GM19328 (cell line): ENCODE data around the gene TNF.
"Not testable (repeated sequence)": the region's sequence is repeated elsewhere in the genome, so short reads cannot be mapped to it uniquely, and the experiment has no call there.

Experiments used
- ATAC-seq: cut with Tn5 transposase; IDR thresholded peaks from one replicate; pipeline ENCODE4 v1.9.1; 2021; ENCODE audit warnings: mild to moderate bottlenecking, moderate library complexity; ENCODE audit not compliant: unreplicated experiment

Gene TNF

GRCh38 chr6:31543639-31544038 lies 31.7 kb upstream of the TNF start:
- no peak for ATAC-seq

DNA sequence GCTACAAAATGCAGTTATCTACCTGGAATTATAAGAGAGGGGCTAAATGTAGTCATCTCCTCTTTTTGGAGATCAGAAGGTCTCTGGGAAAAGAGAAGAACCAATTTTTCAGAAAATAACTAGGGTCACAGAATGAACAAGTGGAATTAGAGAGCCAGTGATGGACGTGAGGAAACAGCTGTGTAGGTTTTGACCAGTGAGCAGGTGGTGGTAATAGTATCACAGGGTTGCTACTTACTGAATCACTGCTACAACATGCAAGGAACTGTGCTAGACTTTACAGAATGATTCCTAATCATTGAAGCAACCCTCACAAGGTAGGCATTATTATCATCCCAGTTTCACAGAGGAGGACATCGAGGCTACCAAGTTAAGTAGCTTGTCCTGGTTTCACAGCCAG lies 30.7 kb upstream of the TNF start:
- ATAC-seq = no peak

- no peak for ATAC-seq
Measured at GRCh38 chr6:31545291-31545690, 30.1 kb upstream of the TNF start.

GRCh38 chr6:31546339-31546957 lies 28.9 kb upstream of the TNF start, which contains the start of gene ATP6V1G2:
TSS of gene ATP6V1G2 (minus strand) at chr6:31546608. CDS start at chr6:31546559, 49 bp downstream.
- no peak for ATAC-seq

DNA sequence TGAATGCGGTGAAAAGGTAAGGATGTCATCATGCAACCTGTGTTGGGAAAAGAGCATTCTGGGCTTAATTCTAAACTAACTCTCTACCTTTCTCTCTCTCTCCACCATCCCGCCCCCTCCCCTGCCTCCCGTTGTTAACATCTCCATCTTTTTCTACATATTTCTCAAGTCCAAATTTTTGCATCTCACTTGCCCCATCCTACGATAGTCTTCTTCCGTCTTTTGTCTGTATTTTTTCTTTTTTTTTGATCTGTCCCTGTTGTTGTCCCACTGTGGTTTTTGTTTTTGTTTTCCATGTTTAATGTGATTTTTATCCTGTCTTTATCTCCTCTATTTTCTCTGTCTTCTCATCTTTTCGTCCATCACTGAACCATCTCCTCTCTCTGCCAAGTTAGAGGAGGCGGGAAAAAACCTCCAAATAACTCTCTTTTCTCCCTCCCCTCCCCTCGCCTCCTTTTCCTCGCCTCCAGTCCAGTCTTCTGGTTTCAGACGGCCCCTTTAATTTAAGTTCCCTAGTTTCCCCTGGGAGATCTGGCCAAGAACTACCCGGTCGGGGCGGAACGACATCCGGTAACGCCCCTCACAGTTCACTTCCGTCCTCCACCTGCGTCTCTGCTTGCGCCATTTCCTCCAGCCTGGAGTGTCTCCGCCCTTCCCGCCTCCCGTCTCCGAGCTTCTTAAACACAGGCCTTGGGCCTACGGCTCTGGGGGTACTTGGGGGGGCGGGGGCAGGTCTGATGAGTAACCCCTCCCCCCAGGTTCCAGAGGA lies 28.2 kb upstream of the TNF start, which contains the start of gene NFKBIL1:
Gene NFKBIL1 (plus strand): TSS at position 651 of the 769 bp plus-strand sequence. CDS start 87 bp downstream, at position 738.
- peak; percentile 67 for ATAC-seq

DNA sequence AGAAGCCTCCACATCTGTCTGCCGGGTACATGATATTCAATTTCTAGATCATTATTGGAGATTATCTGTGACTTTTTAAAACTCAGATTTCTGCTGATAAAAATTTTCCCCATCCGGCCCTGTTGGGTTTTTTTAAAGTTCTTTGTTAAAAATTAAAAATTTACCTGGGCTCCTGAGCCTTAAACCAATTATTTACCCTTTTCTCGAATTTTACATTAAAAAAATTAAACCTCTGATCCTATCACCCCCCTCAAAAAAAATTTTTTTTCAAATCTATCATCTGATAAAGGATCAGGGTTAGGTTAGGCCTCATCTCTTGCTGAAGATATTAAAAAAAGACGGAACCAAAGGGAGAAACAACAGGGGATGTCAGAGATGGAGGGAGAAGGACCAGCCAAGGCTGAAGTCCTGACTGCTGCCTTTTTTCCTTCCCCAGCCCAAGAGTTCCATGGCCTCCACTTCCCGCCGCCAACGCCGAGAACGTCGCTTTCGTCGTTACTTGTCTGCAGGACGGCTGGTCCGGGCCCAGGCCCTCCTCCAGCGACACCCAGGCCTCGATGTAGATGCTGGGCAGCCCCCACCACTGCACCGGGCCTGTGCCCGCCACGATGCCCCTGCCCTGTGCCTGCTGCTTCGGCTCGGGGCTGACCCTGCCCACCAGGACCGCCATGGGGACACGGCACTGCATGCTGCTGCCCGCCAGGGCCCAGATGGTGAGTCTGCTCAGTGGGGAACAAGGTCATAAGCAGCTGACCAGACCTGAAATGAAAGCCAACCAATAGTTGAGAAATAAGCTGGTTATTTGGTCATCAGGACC lies 27.4 kb upstream of the TNF start:
- no peak for ATAC-seq

DNA sequence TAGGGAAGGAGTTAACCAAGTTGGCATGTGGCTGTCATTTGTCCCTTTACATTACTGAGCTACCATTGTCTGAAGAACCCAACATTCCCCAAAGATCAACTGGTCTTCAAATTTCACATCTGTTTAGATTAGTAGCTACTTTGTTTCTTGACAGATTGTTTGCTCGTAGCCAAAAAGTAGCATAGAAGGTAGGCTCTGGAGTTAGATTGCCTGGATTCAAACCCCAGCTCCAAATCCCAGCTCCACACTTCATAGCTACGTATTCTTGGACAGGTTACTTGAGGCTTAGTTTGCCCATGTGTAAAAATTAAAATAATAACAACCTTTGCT lies 26.9 kb upstream of the TNF start:
- no peak for ATAC-seq

- ATAC-seq = not testable (repeated sequence)
Measured at GRCh38 chr6:31551371-31551770, 24.0 kb upstream of the TNF start.

GRCh38 chr6:31556307-31556706 lies 19.1 kb upstream of the TNF start:
- ATAC-seq = no peak

DNA sequence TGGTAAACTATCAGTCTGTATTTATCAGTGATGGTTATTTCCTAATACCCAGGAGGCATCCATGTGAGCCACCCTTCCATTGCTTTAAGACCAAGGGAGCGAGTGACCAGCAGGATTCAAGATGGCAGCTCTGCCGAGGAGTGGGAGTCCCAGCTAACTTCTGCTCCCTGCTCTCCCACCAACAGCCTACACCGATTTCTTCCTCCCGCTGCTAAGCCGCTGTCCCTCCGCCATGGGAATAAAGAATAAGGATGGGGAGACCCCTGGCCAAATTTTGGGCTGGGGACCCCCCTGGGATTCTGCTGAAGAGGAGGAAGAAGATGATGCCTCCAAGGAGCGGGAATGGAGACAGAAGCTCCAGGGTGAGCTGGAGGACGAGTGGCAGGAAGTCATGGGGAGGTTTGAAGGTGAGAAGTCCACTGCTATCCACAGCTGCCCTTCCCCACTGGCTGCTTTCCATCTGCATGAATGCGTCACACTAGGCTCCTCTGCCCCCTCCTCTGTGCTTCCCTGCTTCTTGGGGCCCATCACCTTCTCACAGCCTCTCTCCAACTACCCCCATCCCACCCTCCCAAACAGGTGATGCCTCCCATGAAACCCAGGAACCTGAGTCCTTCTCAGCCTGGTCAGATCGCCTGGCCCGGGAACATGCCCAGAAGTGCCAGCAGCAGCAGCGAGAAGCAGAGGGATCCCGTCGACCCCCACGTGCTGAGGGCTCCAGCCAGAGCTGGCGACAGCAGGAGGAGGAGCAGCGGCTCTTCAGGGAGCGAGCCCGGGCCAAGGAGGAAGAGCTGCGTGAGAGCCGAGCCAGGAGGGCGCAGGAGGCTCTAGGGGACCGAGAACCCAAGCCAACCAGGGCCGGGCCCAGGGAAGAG lies 17.7 kb upstream of the TNF start:
- no peak for ATAC-seq

GRCh38 chr6:31558318-31558625 lies 17.1 kb upstream of the TNF start:
- no peak for ATAC-seq

DNA sequence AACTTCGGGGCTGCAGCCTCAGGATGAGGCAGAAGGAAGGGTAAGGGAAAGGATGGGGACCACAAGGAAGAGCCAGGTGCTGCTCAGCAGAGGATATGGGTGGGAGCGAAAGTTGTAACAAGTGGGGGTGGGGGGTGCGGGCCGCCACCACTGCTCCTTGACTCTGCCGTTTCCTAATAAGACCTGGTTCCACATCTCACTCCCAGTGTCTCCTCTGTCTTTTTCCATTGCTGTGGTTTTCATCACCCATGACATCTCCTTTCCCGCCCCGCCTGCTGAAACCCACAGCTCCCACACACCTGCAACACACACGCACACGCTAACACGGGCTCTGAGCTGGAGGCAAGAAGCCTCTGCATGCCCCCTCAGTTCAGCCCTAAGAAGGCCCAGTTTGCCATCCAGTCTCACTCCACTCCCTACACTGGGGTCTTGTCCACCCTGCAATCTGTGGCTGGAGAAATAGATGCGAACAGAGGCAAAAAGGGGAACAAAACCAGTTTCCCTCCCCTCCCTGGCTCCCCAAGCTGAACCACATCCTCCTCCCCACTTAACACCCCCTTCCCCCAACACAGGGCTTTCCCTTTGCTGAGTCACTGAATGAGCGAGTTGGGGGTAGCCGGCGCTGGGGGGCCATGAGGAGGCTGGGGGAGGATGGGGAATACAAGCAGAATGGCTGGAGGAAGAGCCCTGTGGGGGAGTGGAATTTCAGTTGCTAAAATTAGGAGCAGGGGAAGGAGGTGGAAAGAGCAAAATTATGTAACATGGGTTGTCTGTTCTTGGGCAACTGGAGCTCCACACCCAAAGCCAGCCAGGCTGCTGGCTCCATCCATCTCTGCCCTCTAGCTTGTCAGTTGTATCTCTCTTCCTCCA lies 16.5 kb upstream of the TNF start:
- ATAC-seq = no peak

DNA sequence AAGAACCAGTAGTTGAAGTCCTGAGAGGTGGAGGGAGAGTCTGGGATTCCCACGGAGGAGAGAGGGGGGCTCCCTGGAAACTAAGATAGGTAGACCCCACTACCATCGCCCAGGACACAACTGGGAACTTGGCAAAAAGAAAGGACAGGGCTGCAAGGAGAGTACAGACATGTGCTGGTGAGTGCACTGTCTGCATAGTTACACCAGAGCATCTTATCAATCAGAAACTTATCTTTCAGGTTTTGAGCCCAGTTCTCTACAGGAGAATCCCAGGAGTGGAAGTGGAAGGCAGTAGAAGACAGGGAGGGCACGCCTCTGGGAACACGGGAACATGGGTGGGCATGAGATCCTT lies 15.8 kb upstream of the TNF start:
- no peak for ATAC-seq

DNA sequence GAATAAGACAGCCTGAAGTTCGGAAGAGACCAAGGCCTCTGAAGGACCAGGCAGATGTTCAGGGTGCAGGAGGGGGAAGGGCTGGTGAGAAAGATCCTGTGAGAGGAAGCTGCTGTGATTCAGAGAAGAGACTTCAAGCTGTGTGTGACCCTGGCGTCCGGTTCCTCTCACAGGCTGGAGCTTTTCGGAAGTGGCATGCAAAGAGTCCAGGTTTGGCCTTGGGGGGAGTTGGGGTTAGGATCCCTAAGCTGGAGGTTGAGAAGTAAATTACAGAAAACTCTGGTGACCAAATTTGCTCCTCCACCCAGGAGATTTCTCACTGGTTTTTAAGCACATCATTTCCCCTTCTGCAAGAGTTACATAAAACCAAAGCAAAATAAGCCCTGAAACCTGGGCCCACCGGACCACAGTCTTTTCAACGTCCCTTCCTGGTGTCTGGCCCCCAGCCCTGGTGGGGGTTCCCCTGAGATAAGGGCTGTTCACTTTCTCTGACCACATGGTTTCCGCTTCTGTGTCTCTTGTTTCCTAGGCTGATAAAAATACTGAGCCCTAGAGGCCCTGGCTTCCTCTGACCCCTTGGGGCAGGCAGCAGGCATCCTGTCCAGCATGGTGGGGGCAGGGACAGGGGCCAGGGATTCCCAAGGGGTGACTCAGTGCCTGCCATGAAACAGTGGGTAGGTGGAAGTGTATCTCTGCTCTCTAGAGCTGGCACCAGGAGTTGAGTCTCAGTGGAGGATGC lies 15.2 kb upstream of the TNF start:
- ATAC-seq = peak; percentile 69

GRCh38 chr6:31560697-31561058 lies 14.7 kb upstream of the TNF start:
- no peak for ATAC-seq

- ATAC-seq = no peak
Measured at GRCh38 chr6:31567531-31568370, 7.6 kb upstream of the TNF start.

DNA sequence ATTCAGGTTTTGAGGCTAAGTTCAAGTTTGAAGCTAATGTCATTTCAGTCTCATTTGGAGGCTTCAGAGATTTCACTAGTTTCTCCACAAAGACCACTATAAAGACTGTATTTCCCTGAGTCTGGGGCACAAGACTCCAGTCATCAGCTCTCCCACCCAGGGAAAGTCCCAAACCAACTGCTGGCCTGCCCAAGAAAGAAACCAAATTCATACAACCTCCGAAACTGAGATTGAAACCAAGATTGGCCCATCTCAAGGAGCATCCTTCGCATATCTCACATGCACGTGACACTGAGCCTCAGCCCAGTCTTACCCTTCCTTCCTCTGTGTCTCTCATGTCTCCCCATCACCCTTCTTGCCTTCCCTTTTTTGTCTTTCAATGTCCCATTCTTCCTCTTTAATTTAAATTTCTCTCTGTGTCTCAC lies 6.8 kb upstream of the TNF start:
- peak; percentile 74 for ATAC-seq

DNA sequence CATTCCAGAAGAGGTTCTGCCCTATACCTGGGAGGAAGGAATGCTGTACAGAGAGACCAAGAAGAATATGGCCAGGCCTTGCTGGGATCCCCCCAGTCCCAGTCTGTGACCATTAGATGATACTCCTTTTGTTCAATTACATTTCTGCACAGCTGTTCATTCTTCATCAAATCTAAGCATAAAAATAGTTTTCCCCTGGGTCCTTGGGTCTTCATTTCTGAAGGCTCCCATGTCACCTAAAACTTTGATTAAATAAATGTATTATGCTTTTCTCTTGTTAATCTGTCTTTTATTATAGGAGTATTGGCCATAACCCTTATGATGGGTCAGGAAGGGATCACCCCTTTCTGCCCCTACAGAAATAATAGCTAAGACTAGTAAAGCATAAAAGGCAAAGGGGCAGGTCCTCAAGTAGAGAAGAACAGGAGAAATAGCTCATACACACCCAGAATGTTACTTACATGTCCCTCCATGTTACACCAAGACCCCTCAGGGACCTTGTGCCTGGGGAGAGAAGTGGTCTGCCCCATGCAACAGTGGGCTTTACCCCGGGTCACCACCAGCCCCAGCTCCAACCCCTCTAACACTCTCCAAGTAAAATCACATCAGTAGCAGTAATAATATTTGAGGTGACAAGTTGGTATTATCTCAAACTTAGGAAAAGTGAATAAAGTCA lies 5.4 kb upstream of the TNF start:
- no peak for ATAC-seq
